Activated CD4-positive, CD25-positive, alpha-beta regulatory T cell treated with anti-CD3 and anti-CD28 coated beads, Interleukin-2, amount 50 U/mL, for 24 hours (primary cell): ENCODE measurements around the gene AMHR2.

Experiments
- ATAC-seq, 2 donors: fragments of 150-1000 bp; cut with Tn5 transposase; one replicate each; pipeline ENCODE4 v1.10.0; 2021; ENCODE audit warnings: mild to moderate bottlenecking in 1 of 2, moderate library complexity in 1 of 2

Gene AMHR2

DNA sequence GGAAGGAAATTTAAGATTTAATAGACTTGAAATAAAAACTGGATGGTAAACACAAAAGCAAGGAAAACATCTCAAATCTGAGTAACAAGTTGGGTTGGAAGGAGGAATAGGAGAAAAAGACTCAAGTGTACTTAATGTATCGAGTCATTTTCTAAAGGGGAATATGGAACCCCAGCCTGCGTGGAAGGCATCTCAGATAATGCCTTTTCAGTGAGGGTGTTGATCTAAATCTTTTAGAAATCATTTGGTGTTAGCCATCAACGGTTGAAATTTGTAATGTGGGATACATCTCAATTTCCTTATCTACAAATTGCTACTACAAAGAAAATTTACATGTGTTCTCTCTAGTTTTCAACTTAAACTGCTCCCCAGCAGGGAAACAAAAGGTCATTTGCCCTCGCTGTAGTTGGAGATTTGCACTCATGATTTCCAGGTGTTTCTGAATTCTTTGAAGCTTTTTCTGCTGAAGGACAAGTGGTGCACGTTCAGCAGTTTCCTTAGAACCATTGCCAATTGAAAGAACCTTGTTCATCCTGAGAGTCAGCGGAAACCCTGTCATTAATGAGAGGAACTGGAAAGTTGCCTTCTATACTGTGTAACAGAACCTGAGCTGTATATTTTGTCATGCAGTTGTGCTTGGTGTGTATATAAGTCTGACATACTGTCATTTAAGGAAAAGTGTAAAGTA lies 30.4 kb downstream of the AMHR2 start:
- no peak for ATAC-seq

DNA sequence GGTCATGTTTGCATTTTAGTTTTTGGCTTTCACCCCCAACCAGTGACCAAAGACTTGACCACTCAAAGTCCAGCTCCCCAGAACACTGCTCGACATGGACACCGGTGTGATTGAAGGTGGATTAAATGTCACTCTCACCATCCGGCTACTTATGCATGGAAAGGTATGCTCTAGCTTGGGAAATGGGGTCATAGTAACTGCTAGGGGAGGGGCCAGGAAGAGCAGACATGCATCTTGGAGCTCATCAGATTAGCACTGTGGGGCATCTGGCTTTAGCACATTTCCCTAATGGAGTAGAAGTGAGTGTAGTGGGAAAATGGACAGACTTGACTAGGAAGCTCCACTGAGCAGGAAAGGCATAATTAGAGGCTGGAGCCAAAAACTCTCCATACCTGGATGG lies 31.1 kb downstream of the AMHR2 start:
- ATAC-seq: no peak

DNA sequence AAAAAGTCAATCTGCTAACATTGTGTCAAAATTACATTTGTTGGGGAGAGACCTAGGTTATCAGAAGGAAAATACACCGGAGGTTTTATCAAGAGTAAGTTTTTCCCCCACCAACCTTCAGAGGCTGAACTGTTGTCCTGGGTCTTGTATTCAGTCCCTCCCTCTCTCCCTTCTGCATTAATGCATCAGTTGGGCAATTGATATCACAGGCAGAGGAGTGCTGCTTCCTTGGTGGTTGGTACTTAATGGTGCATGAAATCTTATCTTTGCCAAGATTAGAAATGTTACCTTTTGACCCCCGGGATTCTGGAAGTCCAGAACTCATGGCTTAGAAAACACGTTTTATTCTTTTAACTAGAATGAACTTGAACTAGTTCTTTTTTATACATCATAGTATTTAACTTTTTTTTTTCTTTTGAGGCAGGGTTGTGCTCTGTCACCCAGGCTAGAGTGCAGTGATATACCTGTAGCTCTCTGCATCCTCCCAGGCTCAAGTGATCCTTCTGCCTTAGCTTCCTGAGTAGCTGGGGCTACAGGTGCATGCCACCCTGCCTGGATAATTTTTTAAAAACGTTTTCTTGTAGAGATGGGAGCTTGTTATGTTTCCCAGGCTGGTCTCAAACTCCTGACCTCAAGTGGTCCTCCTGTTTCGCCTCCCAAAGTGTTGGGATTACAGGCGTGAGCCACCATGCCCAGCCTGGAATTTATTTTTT lies 33.2 kb downstream of the AMHR2 start:
- ATAC-seq: no peak

DNA sequence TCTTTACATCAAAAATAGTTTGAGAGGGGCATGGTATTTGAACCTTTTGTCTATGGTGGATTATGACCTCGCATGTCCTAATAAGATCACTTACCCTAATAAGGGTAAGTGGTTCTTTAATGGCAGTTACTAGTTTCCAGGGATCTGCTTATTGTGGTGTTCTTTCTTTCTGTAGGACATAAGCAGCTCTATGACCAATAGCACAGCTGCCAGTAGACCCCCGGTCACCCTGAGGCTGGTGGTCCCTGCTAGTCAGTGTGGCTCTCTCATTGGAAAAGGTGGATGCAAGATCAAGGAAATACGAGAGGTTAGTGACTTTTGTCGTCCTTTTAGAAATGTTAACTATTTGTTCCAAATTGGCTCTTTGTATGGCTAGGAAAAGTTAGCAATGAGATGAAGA lies 35.4 kb downstream of the AMHR2 start:
- ATAC-seq: no peak

DNA sequence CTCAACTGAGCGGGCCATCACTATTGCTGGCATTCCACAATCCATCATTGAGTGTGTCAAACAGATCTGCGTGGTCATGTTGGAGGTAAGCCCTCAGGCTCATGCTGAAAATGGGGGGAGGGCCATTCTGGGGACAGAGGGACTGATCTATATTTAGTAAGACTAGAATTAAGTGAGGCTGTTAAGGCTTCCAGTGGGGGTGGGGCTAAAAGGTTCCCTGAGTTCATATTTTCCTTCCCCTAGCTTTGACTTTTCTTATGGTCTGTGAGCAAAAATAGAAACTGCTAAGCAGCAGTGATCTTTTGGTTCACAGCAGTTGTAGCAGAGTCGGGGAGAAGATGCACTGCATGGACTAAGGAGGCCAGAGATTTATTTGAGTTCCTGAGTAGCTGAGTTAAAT lies 37.4 kb downstream of the AMHR2 start:
- no peak for ATAC-seq

DNA sequence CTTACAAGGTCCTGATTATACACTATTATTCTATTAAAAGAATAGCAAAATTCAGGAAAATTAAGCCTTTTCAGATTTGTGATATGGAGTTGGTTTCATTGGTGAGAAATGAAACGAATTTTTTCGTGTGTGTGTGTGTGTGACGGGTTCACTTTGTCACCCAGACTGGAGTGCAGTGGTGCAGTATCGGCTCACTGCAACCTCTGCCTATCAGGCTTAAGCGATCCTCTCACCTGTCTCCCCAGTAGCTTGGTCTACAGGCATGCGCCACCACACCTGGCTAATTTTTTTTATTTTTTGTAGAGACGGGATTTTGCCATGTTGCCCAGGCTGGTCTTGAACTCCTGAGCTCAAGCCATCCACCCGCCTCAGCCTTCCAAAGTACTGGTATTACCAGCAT lies 37.9 kb downstream of the AMHR2 start:
- ATAC-seq: no peak

DNA sequence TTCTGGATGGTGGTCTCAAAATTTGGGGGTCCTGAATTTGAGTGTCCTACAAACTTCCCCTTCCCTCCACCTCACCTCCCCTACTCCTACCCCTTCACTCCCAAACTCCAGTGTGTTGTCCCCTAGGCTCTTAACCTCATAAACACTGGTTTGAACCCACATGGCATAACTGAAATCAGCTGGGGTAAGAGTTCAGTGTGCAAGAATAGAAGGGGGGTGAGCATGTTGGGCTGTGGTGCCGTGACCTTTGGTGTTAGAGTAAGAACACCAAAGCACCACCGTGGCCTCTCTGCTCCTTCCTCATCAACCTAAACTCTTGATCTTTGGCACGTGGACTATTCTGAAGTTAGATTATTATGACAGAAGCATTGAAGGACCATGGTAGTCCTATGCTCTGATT lies 39.3 kb downstream of the AMHR2 start:
- ATAC-seq: no peak

DNA sequence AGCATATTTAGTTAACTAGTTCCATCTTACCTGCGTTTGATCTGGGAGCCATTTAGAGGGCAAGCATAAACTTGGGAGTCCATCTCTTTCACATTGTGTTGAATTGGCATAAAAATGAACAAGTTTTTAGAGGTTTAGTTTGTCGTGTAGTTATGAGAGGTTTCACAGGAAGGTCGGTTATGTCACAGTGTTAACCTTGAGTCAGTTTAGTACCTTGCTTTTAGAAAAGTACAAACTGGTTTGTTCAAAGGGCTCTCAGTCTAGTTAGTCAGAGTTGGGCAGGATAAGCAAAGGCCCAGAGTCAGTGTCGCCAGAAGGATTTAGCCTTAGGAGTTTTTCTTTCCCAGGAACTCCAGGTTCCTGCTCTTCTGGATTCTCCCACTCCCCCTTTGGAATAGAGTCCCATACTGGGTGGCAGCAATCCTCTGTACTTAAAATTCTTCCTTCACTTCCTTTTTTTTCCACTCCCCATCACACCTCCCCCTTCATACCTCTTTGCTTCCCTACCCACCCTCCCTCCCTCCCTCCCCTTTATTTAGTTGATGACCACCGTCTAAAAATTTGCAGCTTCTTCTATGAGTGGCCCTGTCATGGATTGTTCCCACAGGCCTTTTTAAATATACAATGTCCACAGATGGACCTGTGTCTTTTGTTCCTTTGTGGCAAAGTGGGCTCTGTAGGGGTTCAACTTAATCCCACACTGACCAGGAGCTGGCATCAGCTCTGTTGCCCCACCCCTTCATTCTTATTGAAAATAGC lies 40.3 kb downstream of the AMHR2 start:
- peak in 1 of 2 donors; percentile 27 for ATAC-seq

DNA sequence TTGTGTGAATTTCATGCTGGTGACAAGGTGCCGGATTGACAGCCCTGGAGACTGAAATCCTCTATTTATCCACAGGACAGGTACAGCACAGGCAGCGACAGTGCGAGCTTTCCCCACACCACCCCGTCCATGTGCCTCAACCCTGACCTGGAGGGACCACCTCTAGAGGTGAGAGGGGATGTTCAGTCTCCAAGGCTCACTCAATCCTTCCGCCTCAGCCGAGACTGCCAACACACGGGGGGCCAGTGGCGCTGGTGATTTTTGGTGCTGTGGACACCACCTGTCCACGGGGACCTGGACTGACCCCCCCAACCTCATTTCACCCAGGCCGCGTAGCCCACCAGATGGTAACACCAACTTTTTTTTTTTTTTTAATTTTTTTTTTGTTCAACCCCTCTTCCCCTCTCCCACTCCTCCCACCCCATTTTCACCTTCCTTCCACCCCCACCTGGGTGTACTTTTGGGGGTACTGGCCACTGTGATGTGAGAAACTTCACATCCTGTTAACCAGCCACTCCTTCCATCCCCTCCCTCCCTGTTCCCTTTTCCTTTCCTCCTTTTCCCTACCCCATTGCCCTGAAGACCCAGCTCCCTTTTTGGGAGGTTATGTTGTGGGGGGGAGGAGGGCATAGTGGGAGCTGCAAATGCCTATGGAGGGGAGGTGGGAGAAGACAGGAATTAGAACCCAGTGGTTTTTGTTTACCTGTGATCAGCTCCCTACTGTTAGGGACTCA lies 41.2 kb downstream of the AMHR2 start:
- ATAC-seq: no peak

DNA sequence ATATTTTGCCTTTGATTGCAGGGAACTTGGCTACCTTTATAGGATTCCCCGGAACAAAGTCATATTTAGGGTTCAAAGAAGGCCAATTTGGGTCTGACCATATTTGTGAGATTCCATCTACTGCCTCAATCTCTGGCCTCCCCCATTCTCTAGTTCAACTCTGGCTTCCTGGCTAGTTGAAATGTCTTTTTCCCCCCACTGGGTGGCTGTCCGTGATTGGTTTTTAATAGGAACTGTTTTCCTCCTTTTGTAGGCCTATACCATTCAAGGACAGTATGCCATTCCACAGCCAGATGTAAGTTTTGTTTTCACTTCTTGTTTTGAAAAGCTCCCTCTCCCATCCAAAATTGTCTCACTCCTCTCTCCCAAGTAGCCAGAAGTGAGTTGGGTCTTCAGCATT lies 42.0 kb downstream of the AMHR2 start:
- no peak for ATAC-seq

DNA sequence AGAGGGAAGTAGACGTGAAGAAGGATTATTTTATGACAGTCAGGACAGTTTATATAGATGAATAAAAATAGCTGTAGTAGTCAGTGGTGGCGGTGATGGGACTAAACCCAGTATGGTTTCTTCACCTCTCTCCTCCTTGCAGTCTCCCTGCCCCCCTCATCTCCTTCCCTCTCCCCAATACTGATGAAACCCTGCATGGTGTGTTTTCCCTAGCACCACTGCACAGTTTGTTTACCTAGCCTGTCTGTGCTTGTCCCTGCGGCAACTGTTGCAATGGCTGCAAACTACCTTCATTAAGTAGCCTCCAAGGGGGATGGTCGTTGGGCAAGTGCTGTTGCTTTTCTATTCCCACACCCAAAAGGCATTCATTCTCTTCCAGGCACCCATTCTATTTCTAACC lies 43.0 kb downstream of the AMHR2 start:
- ATAC-seq: no peak

DNA sequence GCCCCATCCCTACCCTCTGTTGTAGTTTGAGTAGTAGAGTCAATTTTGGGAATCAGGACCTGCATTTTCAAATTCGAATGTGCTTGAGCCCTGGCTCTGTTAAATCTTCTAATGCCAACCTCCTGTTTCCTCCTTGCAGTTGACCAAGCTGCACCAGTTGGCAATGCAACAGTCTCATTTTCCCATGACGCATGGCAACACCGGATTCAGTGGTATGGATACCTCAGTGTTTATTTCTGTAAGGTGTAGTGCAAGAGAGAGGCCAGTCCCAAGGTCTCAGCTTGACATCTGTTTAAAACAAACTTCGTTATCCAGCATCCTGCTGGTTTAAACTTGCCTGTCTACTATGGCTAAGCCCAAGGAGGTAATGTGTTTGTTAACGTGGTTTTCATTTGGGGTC lies 43.4 kb downstream of the AMHR2 start:
- no peak for ATAC-seq

DNA sequence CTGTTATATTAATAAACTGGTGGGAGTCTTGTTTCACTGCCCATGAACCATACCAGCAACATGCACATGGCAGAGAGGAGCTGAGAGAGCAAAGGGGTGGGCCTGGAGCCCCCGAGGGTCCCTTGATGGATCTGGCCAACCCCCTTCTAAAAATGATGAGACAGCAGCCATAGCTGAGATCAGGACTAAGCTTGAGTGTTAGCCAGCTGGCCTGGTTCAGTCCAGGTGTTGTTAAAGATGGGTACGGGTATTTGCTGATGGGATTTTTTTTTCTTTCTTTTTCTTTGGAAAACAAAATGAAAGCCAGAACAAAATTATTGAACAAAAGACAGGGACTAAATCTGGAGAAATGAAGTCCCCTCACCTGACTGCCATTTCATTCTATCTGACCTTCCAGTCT lies 44.2 kb downstream of the AMHR2 start:
- ATAC-seq: no peak

DNA sequence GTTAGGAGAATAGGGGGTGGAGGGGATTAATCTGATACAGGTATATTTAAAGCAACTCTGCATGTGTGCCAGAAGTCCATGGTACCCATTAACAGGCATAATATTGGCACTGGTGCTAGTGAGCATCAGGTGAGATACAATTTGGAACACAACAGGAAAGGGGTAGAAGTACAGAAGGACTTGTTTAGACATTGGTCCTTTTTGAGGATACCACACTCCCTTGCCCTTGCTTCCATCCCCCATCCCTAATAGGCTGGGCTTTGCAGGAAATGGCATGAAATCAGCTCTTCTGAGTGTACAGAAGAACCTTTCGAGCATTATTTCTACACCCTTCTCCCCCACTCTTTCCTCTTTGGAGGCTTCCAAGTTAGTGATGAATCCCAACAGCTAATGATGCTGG lies 44.6 kb downstream of the AMHR2 start:
- no peak for ATAC-seq

DNA sequence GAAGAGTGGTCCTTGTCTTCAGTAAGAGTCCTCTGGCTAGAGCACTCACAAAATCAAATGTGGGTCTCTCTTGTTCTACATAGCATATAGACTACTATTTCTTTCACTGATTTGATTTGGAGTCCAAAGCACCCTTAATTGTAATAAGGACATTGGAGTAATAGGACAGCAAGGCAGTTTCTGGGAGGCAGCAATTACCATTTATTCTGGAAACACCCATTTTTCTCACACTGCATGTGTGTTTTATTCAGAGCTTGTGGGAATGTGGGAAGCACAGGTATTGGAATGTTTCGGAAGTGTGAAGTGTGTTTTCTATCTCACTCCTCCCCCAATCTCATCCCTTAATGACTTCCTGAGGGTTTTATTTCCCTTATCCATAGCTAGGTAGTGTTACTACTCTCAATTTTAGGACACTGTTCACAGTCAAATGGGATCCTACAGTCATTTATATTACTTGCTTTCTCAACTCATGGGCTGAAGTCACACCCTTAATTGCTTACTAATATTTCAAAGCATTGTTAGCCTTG lies 48.5 kb downstream of the AMHR2 start:
- no peak for ATAC-seq

DNA sequence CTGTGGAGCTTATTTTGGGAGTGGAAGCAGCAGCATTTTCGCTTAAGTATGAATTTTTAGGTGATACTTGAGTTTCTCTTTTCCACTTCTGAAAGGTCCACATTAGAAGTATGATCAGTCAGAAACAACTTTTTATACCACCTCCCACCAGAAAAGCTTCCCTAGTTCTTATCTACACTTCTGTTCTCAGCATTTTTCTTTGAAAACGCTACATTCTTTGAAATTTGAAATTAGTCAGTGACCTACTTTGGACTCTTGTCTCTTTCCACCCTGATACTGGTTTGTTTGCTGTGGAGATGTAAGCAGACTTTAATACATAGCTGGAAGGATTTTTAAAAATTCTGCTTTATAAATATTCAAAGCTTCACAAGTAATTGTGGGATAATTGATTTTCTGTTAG lies 50.4 kb downstream of the AMHR2 start:
- no peak for ATAC-seq

DNA sequence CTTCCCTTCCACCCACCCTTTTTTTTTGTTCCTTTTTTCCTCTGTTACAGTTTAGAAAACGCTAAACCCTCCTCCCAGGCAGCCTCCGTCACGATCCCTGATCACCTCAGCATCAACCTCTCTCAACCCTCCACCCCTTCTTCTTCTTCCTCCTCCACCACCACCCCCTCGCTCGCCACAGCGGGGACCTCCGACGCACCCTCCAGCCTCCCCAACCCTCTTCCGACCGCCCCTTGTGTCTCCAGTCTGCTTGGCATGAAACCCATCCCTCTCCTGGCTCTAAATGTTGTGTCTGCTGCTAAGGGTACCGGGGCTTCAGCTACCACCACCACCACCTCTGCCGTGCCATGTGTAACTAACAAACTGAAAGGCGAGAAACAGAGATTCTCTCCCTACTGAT lies 51.2 kb downstream of the AMHR2 start:
- ATAC-seq: no peak

DNA sequence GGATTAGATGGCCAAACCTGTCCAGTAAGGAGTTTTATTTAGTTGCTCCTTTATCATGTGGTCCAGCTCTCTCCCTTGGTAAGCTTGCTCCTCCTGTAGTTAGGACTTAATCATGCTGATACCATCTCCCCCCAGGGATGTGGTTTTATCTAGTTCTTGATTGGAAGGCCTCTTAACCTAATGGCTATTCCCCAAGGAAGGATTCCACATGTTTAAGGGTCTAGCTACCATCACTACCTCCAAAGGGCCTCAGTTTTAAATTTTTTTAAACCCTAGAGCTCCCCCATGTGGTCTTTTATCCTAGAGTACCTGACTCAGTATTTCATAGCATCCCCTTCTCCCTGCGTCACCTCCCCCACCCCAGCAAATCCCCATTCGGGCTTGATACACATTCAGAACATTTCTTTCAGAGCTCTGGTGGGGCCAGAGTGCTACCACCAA lies 53.1 kb downstream of the AMHR2 start:
- peak; percentile 27 to 42 for ATAC-seq

DNA sequence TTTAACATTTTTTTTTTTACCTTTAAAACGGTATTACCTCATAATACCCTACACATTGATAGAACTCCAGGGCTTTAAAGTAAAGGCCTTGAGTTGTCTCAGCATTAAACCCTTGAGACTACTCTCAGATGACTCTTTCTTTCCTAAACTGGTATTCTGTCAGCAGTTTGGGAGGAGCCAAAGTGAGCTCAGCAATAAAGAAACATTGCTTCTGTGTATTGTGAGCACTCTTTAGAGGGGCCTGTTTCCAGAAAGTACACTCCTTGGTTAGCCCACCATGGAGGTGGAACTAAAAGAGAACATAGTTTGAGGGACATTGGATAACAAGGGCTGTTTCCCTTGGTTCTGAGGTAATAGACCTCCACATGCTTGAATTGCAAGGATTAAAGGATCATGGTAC lies 55.2 kb downstream of the AMHR2 start:
- peak in 1 of 2 donors; percentile 33 for ATAC-seq

DNA sequence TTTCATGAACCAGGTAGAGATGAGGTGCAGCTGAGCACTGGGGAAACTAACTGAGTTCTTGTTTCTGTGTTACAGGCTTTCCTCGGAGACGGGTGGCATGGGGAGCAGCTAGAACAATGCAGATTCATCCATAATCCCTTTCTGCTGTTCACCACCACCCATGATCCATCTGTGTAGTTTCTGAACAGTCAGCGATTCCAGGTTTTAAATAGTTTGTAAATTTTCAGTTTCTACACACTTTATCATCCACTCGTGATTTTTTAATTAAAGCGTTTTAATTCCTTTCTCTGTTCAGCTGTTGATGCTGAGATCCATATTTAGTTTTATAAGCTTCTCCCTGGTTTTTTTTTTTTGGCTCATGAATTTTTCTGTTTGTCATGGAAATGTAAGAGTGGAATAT lies 55.7 kb downstream of the AMHR2 start:
- no peak for ATAC-seq

DNA sequence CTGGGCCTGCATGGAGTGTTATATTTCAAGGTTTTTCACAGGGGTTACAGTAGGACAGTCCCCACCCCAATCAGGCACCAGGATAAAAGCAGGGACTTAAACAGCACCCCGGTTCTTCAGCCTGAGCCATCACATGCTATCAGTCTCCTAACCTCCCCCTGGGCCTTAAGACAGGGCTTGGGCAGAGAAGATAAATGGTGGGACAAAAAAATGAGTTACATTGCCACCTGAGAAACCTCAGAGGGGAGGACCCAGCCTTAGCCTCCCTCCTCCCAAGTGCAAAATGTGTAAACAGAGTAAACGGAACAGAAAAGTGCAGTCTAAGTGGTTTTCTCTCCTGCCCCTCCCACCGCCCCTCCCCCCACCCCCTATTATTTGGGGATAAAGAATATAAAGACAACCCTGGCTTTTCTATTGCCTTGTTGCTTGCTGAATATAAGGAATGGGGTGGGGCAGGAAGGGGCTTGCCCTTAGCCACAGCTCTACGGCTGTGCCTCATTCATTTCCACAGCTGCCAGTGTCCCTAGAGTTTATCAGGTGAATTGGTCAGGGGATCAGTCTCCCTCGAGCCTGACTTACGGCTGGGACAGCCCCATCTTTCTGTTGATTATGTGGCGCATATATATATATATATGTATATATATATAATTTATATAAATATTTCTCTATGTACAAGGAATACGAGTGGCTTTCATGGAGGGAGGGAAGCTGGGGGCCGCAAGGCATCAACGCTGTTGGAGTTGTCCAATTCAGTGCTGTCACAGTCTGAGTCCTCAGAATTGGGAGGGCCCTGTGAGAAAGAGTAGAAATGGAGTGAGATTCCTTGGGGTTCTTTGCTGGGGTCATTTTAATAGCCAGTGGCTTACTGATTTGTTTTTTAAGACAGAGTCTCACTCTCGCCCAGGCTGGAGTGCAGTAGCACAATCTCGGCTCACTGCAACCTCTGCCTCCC lies 57.1 kb downstream of the AMHR2 start:
- no peak for ATAC-seq
